ENCODE measurements around the gene TNFRSF19.
"Not testable (repeated sequence)": the region's sequence is repeated elsewhere in the genome, so short reads cannot be mapped to it uniquely, and the experiment has no call there.

The TNFRSF19 gene, protein sequence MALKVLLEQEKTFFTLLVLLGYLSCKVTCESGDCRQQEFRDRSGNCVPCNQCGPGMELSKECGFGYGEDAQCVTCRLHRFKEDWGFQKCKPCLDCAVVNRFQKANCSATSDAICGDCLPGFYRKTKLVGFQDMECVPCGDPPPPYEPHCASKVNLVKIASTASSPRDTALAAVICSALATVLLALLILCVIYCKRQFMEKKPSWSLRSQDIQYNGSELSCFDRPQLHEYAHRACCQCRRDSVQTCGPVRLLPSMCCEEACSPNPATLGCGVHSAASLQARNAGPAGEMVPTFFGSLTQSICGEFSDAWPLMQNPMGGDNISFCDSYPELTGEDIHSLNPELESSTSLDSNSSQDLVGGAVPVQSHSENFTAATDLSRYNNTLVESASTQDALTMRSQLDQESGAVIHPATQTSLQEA

DNA sequence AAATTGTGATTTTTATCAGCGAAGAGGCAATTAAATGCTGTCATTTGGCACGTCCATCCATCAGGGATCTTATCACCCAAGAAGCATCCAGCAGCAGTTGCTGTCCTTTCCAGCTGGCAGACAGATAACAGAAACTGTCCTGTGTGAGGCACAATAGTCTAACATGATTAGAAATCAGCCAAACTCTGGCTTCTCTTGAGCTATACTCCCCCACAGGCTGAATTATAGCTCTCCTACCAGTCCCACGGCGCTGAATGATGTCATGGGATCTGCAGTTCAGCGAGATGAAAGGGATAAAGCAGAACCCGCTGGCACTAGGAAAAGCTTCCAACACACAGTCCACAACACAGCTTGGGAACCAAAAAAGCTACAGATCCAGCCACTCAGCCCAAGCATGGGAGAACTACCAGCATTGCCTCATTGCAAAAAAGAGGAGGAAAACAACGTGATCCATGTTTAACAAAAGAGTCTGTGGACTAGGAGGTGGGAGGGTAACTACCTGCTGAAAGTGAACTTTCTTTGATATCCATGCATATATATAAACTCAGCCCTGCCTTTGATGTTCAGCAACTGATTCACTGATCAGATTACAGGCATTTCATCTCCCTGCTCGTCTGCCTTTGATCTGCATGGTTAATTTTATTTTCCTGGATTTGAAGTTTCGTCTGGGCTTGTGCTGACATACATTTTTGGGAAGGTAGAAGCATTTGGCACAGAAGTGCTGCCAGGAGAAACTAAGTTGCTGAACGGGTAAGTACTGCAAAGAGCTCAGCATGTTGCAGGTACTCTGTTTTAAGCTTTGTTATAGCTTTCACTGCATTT, at the start of gene TNFRSF19:
TNFRSF19 (plus strand) TSS at position 314 of the 822 bp plus-strand sequence. CDS start 19,772 bp downstream, outside the sequence.
- DNase-seq = peak; percentile 38

DNA sequence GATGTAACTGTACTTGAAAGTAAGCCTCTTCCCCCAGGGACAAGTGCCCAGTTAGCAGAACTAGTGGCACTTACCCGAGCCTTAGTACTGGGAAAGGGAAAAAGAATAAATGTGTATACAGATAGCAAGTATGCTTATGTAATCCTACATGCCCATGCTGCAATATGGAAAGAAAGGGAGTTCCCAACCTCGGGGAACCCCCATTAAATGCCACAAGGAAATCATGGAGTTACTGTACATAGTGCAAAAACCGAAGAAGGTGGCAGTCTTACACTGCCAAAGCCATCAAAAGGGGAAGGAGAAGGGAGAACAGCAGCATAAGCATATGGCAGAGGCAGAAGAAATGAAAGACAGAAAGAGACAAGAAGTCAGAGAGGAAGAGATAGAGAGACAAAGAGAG, 40.3 kb upstream of the TNFRSF19 start:
- not testable (repeated sequence) for DNase-seq

DNA sequence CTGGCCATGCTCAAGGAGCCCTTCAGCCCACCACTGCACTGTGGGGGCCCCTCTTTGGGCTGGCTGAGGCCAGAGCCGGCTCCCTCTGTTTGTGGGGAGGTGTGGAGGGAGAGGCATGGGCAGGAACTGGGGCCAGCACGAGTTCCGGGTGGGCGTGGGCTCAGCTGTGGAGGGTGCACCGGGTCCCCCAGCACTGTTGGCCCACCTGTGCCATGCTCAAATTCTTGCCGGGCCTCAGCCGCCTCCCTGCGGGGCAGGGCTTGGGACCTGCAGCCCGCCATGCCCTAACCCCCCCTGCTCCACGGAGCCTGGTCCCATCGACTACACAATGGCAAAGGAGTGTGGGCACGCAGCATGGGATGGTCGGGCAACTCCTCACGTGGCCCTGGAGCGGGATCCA, 38.8 kb upstream of the TNFRSF19 start:
- DNase-seq = no peak

- no peak for DNase-seq
Measured at GRCh38 chr13:23534090-23534489, 36.1 kb upstream of the TNFRSF19 start.

DNA sequence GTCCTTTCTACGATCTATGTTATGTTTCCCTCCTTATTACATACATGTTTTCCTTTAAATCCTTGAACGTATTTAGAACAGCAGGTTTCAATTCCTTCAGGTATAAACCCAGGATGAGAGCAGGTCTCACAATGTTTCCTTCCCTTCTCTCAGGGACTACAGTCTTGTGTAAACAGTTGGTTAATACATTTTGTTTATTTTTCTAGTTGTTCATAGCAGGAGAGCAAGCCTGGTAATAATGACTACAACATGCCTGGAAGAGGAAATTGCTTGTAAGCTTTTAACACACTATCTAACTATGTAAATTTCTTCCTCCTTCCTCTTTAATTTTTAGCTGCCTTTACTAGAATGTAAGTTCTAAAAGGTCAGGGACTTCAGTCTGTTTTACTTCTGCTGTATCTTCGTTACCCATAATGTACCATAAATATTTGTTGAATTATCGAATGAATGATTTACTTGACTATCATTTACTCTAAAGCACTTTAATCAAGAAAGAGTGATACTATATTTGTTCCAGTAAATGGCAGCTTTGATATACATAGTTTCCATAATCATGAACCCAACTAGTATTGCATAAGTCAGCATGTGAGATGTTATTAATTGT, 28.9 kb upstream of the TNFRSF19 start:
- no peak for DNase-seq

DNA sequence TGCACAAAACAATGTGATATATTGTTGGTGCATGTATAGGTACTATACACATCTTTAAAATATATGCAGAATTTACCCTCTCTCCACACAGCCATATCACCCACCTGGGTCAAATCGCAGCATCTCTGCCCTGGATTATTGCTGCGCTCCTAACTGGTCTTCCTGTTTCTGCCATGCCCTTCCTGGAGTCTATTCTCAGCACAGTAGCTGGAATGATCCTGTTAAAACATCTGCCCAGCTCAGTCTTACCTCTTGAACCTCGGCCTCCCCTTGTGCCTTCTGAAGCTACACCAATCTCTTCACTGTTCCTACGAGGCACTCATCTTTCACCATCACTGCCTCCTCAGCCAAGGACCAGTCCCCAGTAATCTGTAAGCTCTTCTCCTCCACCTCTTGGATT, 25.5 kb upstream of the TNFRSF19 start:
- no peak for DNase-seq

DNA sequence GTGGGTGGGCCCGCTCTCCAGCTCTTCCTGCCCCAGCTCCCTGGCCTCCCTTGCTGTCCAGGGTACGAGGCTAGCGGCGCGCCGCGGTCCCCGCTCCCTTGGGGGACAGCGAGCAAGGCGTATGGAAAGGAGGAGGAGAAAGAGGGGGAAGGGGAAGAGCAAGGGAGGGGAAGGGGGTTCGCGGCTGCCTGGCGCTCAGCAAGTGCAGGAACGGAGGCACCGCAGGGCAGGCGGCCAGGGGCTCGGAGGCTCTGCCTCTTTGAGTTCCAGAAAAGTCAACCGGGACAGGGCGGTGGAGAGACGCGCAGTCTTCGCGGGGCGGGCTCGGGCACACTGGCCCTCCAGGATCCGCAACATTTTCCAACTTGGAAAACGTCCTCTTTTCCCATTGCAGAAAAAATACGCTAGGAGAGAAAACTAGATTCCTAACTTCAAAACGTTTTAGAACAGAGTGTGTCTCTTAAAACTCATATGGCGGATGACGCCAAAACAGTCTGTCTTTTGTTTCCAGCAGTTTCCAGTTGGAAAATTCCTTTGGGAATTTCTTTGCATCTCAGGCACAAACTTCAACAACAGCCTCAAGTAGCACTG, 23.1 kb upstream of the TNFRSF19 start:
- no peak for DNase-seq

- no peak for DNase-seq
Measured at GRCh38 chr13:23549724-23550123, 20.5 kb upstream of the TNFRSF19 start.

GRCh38 chr13:23550163-23550562, 20.0 kb upstream of the TNFRSF19 start:
- DNase-seq = no peak

DNA sequence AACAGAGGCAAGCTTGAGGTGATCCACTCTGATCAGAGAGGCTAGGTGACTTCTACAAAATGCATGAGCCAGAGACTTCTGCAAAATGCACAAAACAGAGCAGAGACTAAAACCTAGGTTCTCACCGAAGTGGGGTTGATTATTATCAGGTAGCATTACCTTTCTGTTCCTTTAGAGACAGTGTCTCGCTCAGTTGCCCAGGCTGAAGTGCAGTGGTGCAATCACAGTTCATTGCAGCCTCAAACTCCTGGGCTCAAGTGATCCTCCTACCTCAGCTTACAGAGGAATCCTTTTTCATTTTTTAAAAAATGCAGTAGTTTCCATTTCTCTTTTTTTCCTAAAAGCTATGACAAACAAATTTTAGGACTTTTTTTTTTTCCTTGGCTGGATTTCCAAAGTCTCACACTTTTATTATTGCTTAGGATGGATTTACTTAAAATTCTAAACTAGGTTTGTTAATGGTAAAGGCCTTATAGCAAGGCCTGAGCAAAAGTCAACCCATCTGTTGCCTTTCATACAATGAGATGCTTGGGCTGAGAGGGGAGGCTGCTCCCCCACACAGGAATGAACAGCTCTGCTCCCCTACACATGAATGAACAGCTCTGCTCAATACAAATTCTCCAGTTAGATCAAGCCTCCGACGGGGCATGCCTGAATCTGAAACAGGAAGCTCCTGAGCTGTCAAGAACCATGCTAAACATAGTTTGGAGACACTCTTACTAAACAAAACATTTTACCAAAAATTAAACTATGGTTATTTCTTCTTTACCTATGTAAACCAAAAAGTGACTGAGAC, 18.8 kb upstream of the TNFRSF19 start:
- DNase-seq = no peak

GRCh38 chr13:23552171-23552570, 18.0 kb upstream of the TNFRSF19 start:
- no peak for DNase-seq

DNA sequence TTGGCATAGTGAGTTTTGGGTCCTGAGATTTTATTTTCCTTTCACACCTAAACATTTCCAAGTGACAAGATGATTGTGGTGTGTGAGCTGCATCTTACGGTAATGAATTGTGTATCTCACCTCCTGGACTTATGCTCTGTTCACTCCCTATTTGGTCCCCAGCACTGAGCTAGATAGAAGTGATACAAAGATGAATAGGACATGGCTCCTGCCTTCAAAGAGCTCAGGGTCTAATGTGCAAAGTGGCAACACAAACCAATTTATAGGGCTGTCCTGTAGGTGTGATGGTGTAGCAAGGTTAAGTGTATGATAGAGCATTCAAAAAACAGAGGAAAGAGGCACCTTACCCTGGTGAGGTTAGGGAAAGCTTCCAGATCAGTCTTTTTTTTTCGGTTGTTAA, 17.6 kb upstream of the TNFRSF19 start:
- no peak for DNase-seq

DNA sequence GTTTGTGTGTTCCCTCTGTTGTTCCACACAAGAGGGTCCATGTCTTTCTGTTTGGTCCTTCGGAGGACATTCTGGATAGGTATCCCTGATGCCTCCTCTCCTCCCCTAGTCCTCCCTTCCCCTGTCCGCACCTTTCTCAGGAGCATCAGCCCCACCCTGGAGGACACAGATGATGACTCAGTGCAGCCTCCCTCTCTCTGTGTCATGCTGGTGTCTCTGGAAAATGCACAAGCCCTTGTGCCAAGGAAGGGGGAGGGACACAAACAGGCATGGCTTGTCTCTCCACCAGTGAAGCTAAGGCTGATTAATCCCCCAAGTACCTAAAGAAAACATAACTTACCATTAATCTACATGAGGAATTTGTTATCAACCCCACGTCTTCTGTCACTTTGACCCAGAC, 16.2 kb upstream of the TNFRSF19 start:
- no peak for DNase-seq

DNA sequence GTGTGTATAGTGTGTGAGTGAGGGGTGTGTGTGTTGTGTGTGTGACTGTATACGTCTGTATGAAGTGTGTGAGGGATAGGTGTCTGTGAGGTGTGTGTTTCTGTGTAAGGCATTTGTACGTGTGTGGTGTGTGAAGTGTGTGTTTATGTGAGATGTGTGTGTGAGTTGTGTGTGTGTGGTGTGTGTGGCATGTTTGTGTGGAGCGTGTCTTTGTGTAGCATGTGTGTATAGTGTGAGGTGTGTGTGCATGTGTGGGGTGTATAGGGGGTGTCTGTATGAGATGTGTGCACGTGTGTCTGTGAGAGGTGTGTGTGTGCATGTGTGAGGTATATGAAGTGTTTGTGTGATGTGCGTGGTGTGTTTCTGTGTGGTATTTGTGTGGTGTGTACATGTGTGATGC, 13.2 kb upstream of the TNFRSF19 start:
- no peak for DNase-seq

GRCh38 chr13:23557733-23558132, 12.5 kb upstream of the TNFRSF19 start:
- no peak for DNase-seq

- DNase-seq = no peak
Measured at GRCh38 chr13:23558675-23559536, 11.3 kb upstream of the TNFRSF19 start.

GRCh38 chr13:23560571-23561089, 9.6 kb upstream of the TNFRSF19 start:
- no peak for DNase-seq

DNA sequence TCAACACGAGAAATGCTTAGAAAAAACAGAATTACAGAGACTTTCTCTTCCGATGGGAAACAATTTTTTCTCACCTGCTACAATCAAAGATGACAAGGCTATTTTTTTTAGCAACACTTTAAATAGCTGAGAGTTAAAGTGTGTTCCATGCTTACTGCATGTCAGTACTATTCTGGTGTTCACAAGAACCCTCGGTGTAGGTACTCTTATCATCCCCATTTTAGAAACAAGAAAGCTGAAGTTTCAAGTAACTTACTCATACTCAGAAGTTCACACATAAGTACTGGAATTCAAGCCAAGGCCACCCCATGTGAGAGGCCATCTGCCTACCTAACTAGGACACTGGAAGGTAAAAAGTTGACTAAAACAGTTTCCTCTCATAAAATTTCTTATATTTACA, 9.0 kb upstream of the TNFRSF19 start:
- no peak for DNase-seq

DNA sequence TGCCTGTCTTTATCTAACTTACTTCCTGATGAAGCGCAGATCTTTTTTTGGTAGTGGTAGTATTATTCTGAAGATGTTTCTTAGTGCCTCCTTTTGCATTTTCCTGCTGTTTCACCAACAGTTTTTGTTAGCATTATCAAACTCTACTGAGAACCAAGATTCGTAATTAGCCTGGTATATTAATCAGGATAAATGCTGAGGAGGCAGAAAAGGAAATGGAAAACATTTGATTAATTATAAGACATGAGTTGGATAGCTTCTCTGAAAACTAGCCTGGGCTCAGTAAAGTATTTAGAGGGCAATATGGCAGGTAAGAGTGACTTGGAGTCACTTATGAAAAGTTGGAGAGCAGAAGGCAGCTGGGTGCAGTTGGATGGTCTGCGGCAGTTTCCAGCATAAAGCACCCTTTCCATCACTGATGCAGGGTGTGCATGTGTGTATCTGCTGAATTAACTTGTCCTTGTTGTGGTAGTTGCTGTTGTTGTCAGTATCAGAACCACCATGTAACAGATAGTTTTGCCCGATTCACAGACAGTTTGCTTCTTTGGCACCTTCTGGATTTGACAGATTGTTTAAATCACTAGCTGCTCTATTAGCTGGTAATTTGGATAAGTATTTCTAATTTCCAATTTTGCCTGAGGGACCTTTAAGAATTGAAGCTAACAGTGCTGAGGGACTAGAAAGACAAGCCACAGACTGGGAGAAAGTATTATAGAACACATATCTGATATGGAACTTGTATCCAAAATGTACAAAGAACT, 6.9 kb upstream of the TNFRSF19 start:
- DNase-seq = no peak

DNA sequence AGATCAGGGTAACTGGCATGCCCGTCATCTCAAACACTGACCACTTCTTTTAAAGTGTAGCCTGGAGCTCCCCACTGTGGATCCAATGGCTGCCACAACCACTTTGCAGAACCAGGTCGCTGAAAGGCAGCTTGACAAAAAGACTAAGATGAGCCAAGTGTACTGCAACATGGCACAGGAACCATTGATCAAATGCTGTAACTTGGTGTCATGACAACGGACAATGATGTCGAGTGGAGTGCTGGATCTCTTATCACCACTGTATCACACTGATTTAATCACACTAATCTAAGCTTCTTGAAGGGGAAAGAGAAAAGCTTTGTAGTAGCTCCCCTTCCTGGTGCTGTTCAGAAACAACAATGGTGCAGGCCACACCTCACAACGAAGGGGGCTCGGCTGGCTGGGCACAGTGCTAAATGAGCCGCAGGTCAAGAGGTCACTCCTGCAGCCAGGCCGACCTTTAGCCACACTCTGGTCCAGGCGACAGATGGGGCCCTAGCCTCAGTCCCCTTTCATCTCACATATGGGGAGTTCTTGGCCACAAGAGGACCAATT, 2.2 kb upstream of the TNFRSF19 start:
- no peak for DNase-seq

Measured in NCI-H524 treated with DMSO at 0.1 percent for 48 hours (cell line).